H9 (cell line): ENCODE measurements around the gene SPRR4. TPM values are rescaled to one million over a fixed set of nuclear protein-coding genes. Genes with fewer than 3 reads are reported as not detected.

Source experiments
- DNase-seq: peaks from one replicate; pipeline ENCODE4 v3.0.0-alpha.2; 2017
- H2AFZ ChIP-seq: one replicate; pipeline ENCODE4 v1.6.1; 2013; ENCODE audit warnings: mild to moderate bottlenecking, low read length, control low read depth, moderate library complexity
- H2AK5ac ChIP-seq: 2 replicates; pipeline ENCODE4 v1.6.1; 2013; ENCODE audit warnings: low read length, control low read depth, mixed read lengths; ENCODE audit not compliant: insufficient read length
- H2BK120ac ChIP-seq: one replicate; pipeline ENCODE4 v1.6.1; 2013; ENCODE audit warnings: low read depth, mild to moderate bottlenecking, low read length, control low read depth, inconsistent platforms; ENCODE audit not compliant: poor library complexity, severe bottlenecking
- H2BK12ac ChIP-seq: 2 replicates; pipeline ENCODE4 v1.6.1; 2013; ENCODE audit warnings: low read length, control low read depth, mixed read lengths, low read depth; ENCODE audit not compliant: insufficient read length
- H2BK15ac ChIP-seq: 2 replicates; pipeline ENCODE4 v1.6.1; 2013; ENCODE audit warnings: low read depth, low read length, control low read depth
- H2BK20ac ChIP-seq: one replicate; pipeline ENCODE4 v1.6.1; 2013; ENCODE audit warnings: low read depth, mild to moderate bottlenecking, low read length, control low read depth, inconsistent platforms; ENCODE audit not compliant: poor library complexity, severe bottlenecking
- H2BK5ac ChIP-seq: 2 replicates; pipeline ENCODE4 v1.6.1; 2013; ENCODE audit warnings: low read length, control low read depth, mixed read lengths; ENCODE audit not compliant: insufficient read length
- H3K14ac ChIP-seq: 2 replicates; pipeline ENCODE4 v1.6.1; 2013; ENCODE audit warnings: low read length, control low read depth; ENCODE audit not compliant: insufficient read depth
- H3K18ac ChIP-seq: 2 replicates; pipeline ENCODE4 v1.6.1; 2013; ENCODE audit warnings: low read depth, mild to moderate bottlenecking, mixed read lengths, low read length, control low read depth; ENCODE audit not compliant: insufficient read length
- H3K23ac ChIP-seq: 2 replicates; pipeline ENCODE4 v1.6.1; 2013; ENCODE audit warnings: low read length, control low read depth, mixed read lengths, low read depth; ENCODE audit not compliant: insufficient read length
- H3K23me2 ChIP-seq: 2 replicates; pipeline ENCODE4 v1.6.1; 2013; ENCODE audit warnings: low read depth, mild to moderate bottlenecking, mixed read lengths, low read length, control low read depth; ENCODE audit not compliant: insufficient read length, poor library complexity, severe bottlenecking
- H3K27ac ChIP-seq: 2 replicates; pipeline ENCODE4 v1.5.1; 2013; ENCODE audit warnings: low read length, control low read depth, mixed read lengths, low read depth; ENCODE audit not compliant: insufficient read length
- H3K27me3 ChIP-seq: 2 replicates; pipeline ENCODE4 v1.6.1; 2013; ENCODE audit warnings: low read length, control low read depth, inconsistent platforms; ENCODE audit not compliant: insufficient read depth
- H3K4ac ChIP-seq: 2 replicates; pipeline ENCODE4 v1.6.1; 2013; ENCODE audit warnings: low read depth, mild to moderate bottlenecking, control low read depth, inconsistent platforms, low read length, moderate library complexity
- H3K4me1 ChIP-seq: 2 replicates; pipeline ENCODE4 v1.6.1; 2013; ENCODE audit warnings: low read length, control low read depth, inconsistent platforms; ENCODE audit not compliant: insufficient read depth
- H3K4me2 ChIP-seq: 2 replicates; pipeline ENCODE4 v1.6.1; 2013; ENCODE audit warnings: low read length, control low read depth, mixed read lengths; ENCODE audit not compliant: insufficient read length, insufficient read depth
- H3K56ac ChIP-seq: 2 replicates; pipeline ENCODE4 v1.6.1; 2013; ENCODE audit warnings: low read depth, mild to moderate bottlenecking, mixed read lengths, low read length, control low read depth; ENCODE audit not compliant: insufficient read length
- H3K79me1 ChIP-seq: 2 replicates; pipeline ENCODE4 v1.6.1; 2013; ENCODE audit warnings: low read depth, mild to moderate bottlenecking, moderate library complexity, low read length, control low read depth, inconsistent platforms; ENCODE audit not compliant: insufficient read depth, poor library complexity, severe bottlenecking
- H3K79me2 ChIP-seq: 2 replicates; pipeline ENCODE4 v1.6.1; 2013; ENCODE audit warnings: low read length, control low read depth, inconsistent platforms; ENCODE audit not compliant: insufficient read depth
- H3K9ac ChIP-seq: 2 replicates; pipeline ENCODE4 v1.6.1; 2013; ENCODE audit warnings: low read length, control low read depth, mixed read lengths; ENCODE audit not compliant: insufficient read length; ENCODE audit errors: extremely low read depth
- H3K9me3 ChIP-seq: one replicate; pipeline ENCODE4 v1.6.1; 2013; ENCODE audit warnings: low read depth, low read length, inconsistent platforms; ENCODE audit not compliant: control insufficient read depth
- H3T11ph ChIP-seq: one replicate; pipeline ENCODE4 v1.6.1; 2013; ENCODE audit warnings: mild to moderate bottlenecking, low read length, control low read depth, inconsistent platforms
- H4K20me1 ChIP-seq: one replicate; pipeline ENCODE4 v1.6.1; 2013; ENCODE audit not compliant: control insufficient read depth, insufficient read length, insufficient read depth
- H4K5ac ChIP-seq: 2 replicates; pipeline ENCODE4 v1.6.1; 2013; ENCODE audit warnings: low read depth, mild to moderate bottlenecking, mixed read lengths, low read length, control low read depth; ENCODE audit not compliant: insufficient read length
- H4K8ac ChIP-seq: replicated peaks from 2 replicates; pipeline ENCODE4 v1.6.1; 2013; ENCODE audit warnings: low read length, control low read depth, mixed read lengths, low read depth; ENCODE audit not compliant: insufficient read length
- H4K91ac ChIP-seq: 2 replicates; pipeline ENCODE4 v1.6.1; 2013; ENCODE audit warnings: low read depth, mild to moderate bottlenecking, moderate library complexity, mixed read lengths, low read length, control low read depth; ENCODE audit not compliant: insufficient read length
- H3K27ac Mint-ChIP-seq, 3 experiments: 2 replicates in 2 of 3; 3 replicates in 1 of 3; pipeline ENCODE4 v1.8.0; 2020 to 2021; ENCODE audit warnings: mixed read lengths in 3 of 3, mild to moderate bottlenecking in 1 of 3, moderate library complexity in 1 of 3
- H3K27me3 Mint-ChIP-seq: 2 replicates; pipeline ENCODE4 v1.8.0; 2021; ENCODE audit warnings: low read depth, mild to moderate bottlenecking, moderate library complexity, mixed read lengths
- H3K36me3 Mint-ChIP-seq, 3 experiments: 2 replicates in 2 of 3; 3 replicates in 1 of 3; pipeline ENCODE4 v1.8.0; 2020 to 2021; ENCODE audit warnings: low read depth in 3 of 3, mixed read lengths in 3 of 3; ENCODE audit not compliant: insufficient read depth in 1 of 3
- H3K4me1 Mint-ChIP-seq, 2 experiments: 2 replicates each; pipeline ENCODE4 v1.8.0; 2020; ENCODE audit warnings: mixed read lengths in 2 of 2
- H3K4me3 Mint-ChIP-seq, 2 experiments: 2 replicates in 1 of 2; 3 replicates in 1 of 2; pipeline ENCODE4 v1.8.0; 2020 to 2021; ENCODE audit warnings: mild to moderate bottlenecking in 2 of 2, mixed read lengths in 2 of 2, moderate library complexity in 1 of 2
- H3K9me3 Mint-ChIP-seq, 2 experiments: 2 replicates in 1 of 2; 3 replicates in 1 of 2; pipeline ENCODE4 v1.8.0; 2020; ENCODE audit warnings: mild to moderate bottlenecking in 2 of 2, mixed read lengths in 2 of 2, moderate library complexity in 1 of 2
- CTCF ChIP-seq: fragments of 200-600 bp; sonication (generic); conservative IDR thresholded peaks from 3 replicates; pipeline ENCODE4 v1.8.0; 2021; ENCODE audit warnings: antibody characterized with exemption, mild to moderate bottlenecking
- WGBS: extraction: QIAGEN DNeasy Blood & Tissue Kit; methylation state at CpG from one replicate; pipeline ENCODE4 v1.1.7; 2013; ENCODE audit warnings: missing lambda C conversion rate, low lambda C conversion rate, mixed read lengths; ENCODE audit not compliant: insufficient read length; ENCODE audit errors: extremely low coverage; 5-methylcytosine and 5-hydroxymethylcytosine counted together
- total RNA-seq: library from RNA; stranded (reverse); gene quantifications from 2 replicates; pipeline ENCODE4 v1.2.1, GENCODE V29; 2021

Gene SPRR4
- total RNA-seq, 1 experiment from 2014 or later = not detected

GRCh38 chr1:152972196-152972886, 1.9 kb downstream of the SPRR4 start:
- WGBS = no CpG with 5 or more reads among the region's 4 CpGs
- Histone ChIP-seq H3K18ac (no peak overlapping the region), H3K4me1 (no peaks in the 10 kb centered on the region), H3K4ac (no peak overlapping the region), H4K5ac (peak overlapping the region; percentile 51), H2AK5ac (no peak overlapping the region), H3T11ph (no peak overlapping the region), H3K27me3 (no peaks in the 10 kb centered on the region), H3K23me2 (no peaks in the 10 kb centered on the region), H2BK12ac (no peak overlapping the region), H2BK15ac (no peak overlapping the region), H3K4me2 (no peak overlapping the region), H2BK120ac (no peak overlapping the region), H3K56ac (no peak overlapping the region), H4K8ac (no peak overlapping the region), H4K91ac (no peak overlapping the region), H3K23ac (no peak overlapping the region), H3K9me3 (no peaks in the 10 kb centered on the region), H3K79me2 (no peaks in the 10 kb centered on the region), H3K14ac (no peak overlapping the region), H3K79me1 (no peaks in the 10 kb centered on the region), H3K9ac (no peak overlapping the region), H4K20me1 (no peaks in the 10 kb centered on the region), H2BK5ac (no peak overlapping the region), H2BK20ac (no peak overlapping the region), H3K27ac (no peak overlapping the region), H2AFZ (no peak overlapping the region)
- no peaks in the 10 kb centered on the region; a peak in 1 of 7 replicates for H3K36me3 Mint-ChIP-seq
- no peak overlapping the region for H3K4me3 Mint-ChIP-seq
- H3K27me3 Mint-ChIP-seq = peaks cover 10% of the 10 kb centered on the region
- H3K9me3 Mint-ChIP-seq = peaks cover 7 to 21% of the 10 kb centered on the region in 2 experiments; a peak in 4 of 5 replicates
- no peak overlapping the region for H3K27ac Mint-ChIP-seq
- TF ChIP-seq CTCF = no peak
- no peak for DNase-seq
- H3K4me1 Mint-ChIP-seq = no peaks in the 10 kb centered on the region
